NCI-H524 treated with DMSO at 0.1 percent for 48 hours (cell line): ENCODE results near the gene RNF167.

ENCODE experiments used
- DNase-seq: peaks from one replicate; lab custom pipeline; 2025; lab: John Stamatoyannopoulos, UW

The RNF167 gene

GRCh38 chr17:4938688-4939545, 1.2 kb upstream of the RNF167 start:
- DNase-seq, result no peak

GRCh38 chr17:4939546-4939795, 597 bp upstream of the RNF167 start:
- no peak for DNase-seq

DNA sequence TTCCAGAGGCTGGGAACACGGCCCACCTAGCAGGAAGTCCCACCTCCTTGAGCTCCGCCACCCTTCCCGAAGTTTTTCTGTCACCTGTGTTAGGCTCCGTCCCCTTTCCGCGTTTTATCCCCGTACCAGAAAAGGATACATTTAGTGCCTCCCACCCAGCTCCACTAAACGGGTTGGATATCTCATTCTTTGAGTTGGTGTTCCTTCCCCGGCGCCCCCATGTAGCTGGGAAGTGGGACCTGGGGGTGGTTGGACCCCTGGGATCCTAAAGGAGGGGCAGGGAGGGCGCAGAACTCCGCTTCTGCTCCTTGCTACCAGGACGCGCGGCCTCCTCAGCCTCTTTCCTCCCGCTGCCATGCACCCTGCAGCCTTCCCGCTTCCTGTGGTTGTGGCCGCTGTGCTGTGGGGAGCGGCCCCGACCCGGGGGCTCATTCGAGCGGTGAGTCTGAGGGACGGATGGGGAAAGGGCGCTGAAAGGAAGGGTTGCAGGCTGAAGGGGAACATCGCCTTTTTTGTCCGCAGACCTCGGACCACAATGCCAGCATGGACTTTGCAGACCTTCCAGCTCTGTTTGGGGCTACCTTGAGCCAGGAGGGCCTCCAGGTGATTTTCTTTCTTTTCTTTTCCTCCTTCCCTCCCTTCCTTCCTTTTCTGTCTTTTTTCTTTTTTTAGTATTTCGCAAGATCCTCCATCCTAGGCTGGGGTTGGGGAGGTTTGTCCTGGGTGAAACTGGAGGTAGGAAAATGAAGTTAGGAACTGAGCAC, 669 bp downstream of the RNF167 start:
- no peak for DNase-seq

DNA sequence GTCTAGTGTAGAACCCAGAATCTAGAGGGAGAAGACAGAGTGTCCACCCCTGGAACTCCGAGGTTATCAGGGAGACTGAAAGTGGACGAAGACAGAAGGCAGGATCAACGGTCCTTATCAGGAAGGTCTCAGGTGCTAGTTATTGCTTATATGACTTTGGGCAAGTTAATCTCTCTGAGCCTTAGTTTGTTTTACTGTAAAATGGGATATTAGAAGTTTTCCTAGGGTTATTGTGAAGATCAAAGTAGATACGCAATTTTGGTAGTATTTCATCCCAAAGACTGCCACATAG, 1.2 kb downstream of the RNF167 start:
- DNase-seq, result no peak

DNA sequence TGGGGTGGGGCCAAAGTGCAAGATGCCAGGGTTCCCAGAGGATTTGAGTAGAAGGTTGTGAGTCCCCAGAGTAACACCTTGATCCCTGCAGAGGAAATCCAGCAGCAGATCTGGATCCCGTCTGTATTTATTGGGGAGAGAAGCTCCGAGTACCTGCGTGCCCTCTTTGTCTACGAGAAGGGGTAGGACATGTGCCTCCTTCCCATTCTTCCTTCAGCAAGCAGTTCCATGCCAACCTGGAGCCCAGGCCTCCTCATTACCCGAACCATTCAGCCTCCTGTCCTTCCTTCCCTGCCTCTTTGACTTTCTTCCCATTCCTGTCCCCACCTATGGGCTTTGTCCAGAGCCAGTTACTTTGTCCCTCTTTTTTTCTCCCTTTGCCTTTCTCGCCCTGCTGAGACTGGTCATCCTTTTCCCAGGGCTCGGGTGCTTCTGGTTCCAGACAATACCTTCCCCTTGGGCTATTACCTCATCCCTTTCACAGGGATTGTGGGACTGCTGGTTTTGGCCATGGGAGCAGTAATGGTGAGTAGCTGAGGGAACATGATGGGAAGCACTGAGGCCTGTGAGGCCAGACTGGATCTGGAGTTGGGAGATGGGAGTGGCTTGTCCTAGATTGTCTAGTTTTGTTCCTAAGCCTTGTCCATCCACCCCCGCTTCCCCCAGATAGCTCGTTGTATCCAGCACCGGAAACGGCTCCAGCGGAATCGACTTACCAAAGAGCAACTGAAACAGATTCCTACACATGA, 2.9 kb downstream of the RNF167 start:
- no peak for DNase-seq

GRCh38 chr17:4944163-4944553, 4.1 kb downstream of the RNF167 start:
- no peak for DNase-seq

DNA sequence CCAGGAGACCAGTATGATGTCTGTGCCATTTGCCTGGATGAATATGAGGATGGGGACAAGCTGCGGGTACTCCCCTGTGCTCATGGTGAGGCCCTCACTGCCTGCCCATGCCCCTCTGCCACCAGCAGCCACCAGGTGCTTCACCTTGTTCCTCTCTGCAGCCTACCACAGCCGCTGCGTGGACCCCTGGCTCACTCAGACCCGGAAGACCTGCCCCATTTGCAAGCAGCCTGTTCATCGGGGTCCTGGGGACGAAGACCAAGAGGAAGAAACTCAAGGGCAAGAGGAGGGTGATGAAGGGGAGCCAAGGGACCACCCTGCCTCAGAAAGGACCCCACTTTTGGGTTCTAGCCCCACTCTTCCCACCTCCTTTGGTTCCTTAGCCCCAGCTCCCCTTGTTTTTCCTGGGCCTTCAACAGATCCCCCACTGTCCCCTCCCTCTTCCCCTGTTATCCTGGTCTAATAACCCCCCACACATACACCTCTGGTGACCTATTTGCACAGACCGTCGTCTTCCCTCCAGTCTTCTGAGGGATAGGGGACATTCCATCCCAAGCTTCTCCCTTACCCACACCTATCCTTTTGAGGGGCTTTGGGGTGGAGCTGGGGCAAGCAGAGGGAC, 4.6 kb downstream of the RNF167 start:
- DNase-seq, result no peak

DNA sequence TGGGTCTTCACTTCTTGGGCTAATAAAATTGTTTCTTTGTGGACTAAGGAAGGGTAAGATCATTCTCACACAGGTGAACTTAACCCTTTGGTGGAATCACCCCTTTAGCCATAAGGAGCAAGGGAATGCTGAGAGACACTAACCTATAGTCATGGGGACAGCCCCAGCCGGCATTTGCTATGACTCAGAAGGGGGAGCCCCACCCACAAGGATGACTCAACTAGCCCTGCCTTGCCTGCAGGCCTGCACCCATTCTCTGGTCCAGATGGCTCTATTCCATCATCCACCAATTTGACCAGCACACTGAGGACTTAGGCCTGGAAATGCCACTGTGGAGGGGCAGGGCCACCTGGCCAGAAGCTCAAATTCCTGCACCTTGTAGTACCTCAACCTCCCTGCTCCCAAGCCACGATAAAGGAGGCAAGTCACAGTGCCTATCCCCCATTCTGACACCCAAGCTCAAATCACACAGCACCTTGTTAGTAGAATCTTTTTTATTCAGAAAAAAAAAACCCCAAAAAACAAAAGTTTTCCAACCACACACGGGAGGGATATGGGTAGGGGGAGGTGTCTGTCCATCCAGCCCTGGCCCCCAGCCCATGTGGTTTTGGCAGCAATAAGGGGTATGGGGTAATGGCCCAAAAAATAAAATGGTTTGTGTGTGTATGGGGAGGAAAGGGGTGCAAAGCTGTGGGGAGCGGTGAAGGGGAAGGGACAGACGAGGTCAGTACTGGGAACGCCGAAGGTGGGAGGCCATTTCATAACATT, 5.3 kb downstream of the RNF167 start:
- no peak for DNase-seq

GRCh38 chr17:4945944-4946280, 5.8 kb downstream of the RNF167 start:
- no peak for DNase-seq

GRCh38 chr17:4946312-4946976, 6.4 kb downstream of the RNF167 start:
- no peak for DNase-seq

GRCh38 chr17:4947010-4947410, 6.9 kb downstream of the RNF167 start:
- no peak for DNase-seq

GRCh38 chr17:4947411-4948165, 7.5 kb downstream of the RNF167 start:
- no peak for DNase-seq

GRCh38 chr17:4948166-4948930, 8.3 kb downstream of the RNF167 start, which contains the start of gene PFN1:
PFN1 (minus strand) TSS chr17:4948530; CDS start chr17:4948394, 136 bp downstream.
- DNase-seq, result no peak

DNA sequence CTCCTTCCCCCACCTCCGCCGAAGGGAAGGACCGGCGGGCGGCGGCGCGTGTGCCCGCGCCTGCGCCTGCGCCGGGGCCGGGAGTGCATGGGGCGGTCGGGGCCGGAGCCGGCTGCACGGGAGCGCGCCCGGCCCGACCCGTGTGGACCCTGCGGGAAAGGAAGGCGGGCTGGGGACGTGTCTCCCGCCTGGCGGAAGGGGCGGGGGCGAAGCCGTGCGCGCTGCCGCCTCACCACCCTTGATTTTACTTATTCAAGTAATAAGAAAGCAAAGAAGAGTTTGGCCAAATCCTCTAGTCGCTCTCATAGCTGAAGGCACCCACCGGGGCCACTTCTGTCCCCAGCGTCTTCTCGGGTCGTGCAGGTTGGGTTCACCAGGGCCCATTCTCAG, 8.9 kb downstream of the RNF167 start:
- no peak for DNase-seq

- DNase-seq, result no peak
Measured at GRCh38 chr17:4949321-4950074, 9.4 kb downstream of the RNF167 start.

DNA sequence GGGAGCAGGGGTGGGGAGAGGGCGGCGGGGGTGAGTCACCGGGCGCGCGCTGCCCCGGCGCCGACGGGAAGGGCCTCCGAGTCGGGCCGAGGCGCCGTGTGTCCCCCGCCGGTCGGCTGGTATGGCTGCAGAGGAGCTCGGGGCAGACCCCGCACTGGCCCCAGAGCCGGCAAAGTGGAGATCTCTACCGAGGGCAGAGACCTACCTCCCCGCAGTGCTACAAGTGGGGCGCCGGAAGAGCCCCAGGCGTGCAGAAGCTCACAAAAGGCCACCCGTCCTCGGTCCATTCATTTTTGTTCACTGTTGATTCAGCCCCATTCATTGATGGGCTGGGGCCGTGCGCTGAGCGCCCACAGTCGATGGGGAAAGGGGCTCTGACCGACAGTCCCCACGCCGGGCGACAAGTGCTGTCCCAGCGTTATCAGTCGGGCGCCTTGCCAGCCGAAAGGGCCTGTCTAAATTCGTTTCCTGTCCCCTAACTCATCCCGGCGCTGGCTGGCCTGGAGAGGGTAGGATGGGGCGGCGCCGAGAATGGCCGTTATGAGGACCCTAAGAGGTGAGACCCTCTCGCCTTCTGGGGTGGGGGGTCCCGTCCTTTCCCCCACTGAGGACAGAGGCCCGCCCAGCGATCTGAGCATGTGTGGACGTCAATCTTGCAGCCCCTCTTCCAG, 10.1 kb downstream of the RNF167 start:
- DNase-seq, result no peak

DNA sequence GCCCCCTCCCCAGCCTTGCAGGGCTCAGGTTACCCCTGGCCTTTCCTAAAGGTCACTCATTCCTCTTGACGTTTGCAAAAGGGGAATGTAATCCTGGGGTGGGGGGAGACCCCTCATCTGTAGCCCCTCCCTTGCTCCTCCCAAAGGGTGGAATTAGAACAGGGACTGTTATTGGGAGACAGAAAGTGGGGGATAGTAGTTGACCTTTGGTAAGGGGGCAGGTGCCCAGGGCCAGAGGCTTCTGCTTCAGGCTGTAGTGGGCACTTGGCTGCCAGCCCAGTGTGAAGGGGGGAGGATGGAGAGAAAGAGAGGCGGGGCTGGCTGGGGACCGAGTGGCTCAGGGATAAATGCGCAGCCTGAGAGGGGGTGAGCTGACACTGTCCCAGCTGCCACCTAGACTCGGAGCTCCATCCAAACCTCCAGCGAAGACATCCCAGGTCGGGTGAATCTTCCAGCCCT, 10.7 kb downstream of the RNF167 start, which contains the start of gene ENO3:
Gene ENO3, plus strand, starts transcription at position 374 of the 459 bp plus-strand sequence. CDS start 711 bp downstream, outside the sequence.
- no peak for DNase-seq

GRCh38 chr17:4951486-4951885, 11.4 kb downstream of the RNF167 start:
- no peak for DNase-seq
